NB4 (cell line): ENCODE measurements around the gene TMPRSS5.

Experiments used
- CTCF ChIP-seq: IDR thresholded peaks from one replicate; pipeline ENCODE4 v1.5.1; 2012; ENCODE audit warnings: low read depth, low read length
- MAX ChIP-seq: IDR thresholded peaks from 2 replicates; pipeline ENCODE4 v1.6.1; 2011; ENCODE audit warnings: low read depth, low read length
- POLR2A ChIP-seq: IDR thresholded peaks from 2 replicates; pipeline ENCODE4 v1.6.1; 2011; ENCODE audit warnings: mild to moderate bottlenecking; ENCODE audit not compliant: insufficient read length; ENCODE audit errors: extremely low read depth

GRCh38 chr11:113649311-113649710 is 56.8 kb downstream of the TMPRSS5 start:
- TF ChIP-seq POLR2A, result no peak
- no peak for TF ChIP-seq CTCF
- TF ChIP-seq MAX, result no peak
